Tibial nerve (tissue), 4 donors: ENCODE results near the gene GPR63. TPM values are rescaled to one million over a fixed set of nuclear protein-coding genes. Genes with fewer than 3 reads are reported as not detected.
A peak's percentile ranks its signal among the peaks of the same experiment; 100 is the strongest.
"Not testable (repeated sequence)": the region's sequence is repeated elsewhere in the genome, so short reads cannot be mapped to it uniquely, and the experiment has no call there.

Experiments
- DNase-seq, 2 donors: peaks; one replicate each; pipeline ENCODE4 v3.0.0-alpha.2; 2019; ENCODE audit warnings: low spot score in 2 of 2
- H3K27ac ChIP-seq, 4 donors: fragments of 200-600 bp; sonication (generic) in 3 of 4; one replicate each; pipeline ENCODE4 v1.5.1; 2017 to 2019; ENCODE audit warnings: mild to moderate bottlenecking in 1 of 4
- H3K27me3 ChIP-seq, 2 donors: fragments of 200-600 bp; sonication (generic) in 1 of 2; one replicate each; pipeline versions ENCODE4 v1.5.1 to v1.6.0; 2017 to 2019
- H3K36me3 ChIP-seq, 3 donors: fragments of 200-600 bp; sonication (generic); one replicate each; pipeline ENCODE4 v1.5.1; 2018 to 2019
- H3K4me1 ChIP-seq, 4 donors: fragments of 200-600 bp; sonication (generic) in 3 of 4; one replicate each; pipeline ENCODE4 v1.5.1; 2017 to 2019
- H3K4me3 ChIP-seq, 4 donors: fragments of 200-600 bp; sonication (generic) in 3 of 4; one replicate each; pipeline ENCODE4 v1.5.1; 2017 to 2019; ENCODE audit warnings: mild to moderate bottlenecking in 1 of 4, moderate library complexity in 1 of 4
- H3K9me3 ChIP-seq, 4 donors: fragments of 200-600 bp; sonication (generic) in 3 of 4; one replicate each; pipeline ENCODE4 v1.5.1; 2017 to 2019
- CTCF ChIP-seq, 5 experiments: fragments of 200-600 bp in 3 of 5; fragments of 450-650 bp in 2 of 5; sonication (generic) in 3 of 5; IDR thresholded peaks; one replicate each; pipeline ENCODE4 v1.5.1; 2016 to 2019; ENCODE audit warnings: antibody characterized with exemption in 5 of 5, mild to moderate bottlenecking in 3 of 5, moderate library complexity in 2 of 5
- EP300 ChIP-seq, 2 donors: sonication (generic); formaldehyde crosslinking; IDR thresholded peaks; one replicate each; pipeline ENCODE4 v1.6.1; 2017; ENCODE audit warnings: antibody characterized with exemption in 2 of 2, mild to moderate bottlenecking in 1 of 2
- POLR2A ChIP-seq, 2 donors: fragments of 450-650 bp; IDR thresholded peaks; one replicate each; pipeline ENCODE4 v1.6.1; 2017; ENCODE audit warnings: antibody characterized with exemption in 2 of 2, mild to moderate bottlenecking in 2 of 2, moderate library complexity in 2 of 2
- WGBS, 2 donors: methylation state at CpG; one replicate each; pipeline ENCODE4 v1.1.5; 2018; 5-methylcytosine and 5-hydroxymethylcytosine counted together
- total RNA-seq, 4 donors: library from RNA; depleted of rRNA; stranded (reverse); fragments of >200 nt; gene quantifications; one replicate each; pipeline ENCODE4 v1.1.0, GENCODE V29; 2016

GPR63 gene, protein sequence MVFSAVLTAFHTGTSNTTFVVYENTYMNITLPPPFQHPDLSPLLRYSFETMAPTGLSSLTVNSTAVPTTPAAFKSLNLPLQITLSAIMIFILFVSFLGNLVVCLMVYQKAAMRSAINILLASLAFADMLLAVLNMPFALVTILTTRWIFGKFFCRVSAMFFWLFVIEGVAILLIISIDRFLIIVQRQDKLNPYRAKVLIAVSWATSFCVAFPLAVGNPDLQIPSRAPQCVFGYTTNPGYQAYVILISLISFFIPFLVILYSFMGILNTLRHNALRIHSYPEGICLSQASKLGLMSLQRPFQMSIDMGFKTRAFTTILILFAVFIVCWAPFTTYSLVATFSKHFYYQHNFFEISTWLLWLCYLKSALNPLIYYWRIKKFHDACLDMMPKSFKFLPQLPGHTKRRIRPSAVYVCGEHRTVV
- total RNA-seq, result 1 to 10 TPM in 1 of 4 donors, under 1 TPM in 3; 0.20 to 1.3 (median 0.89) TPM

GRCh38 chr6:96837081-96837971 is at the start of gene GPR63:
Gene GPR63 (minus strand): TSS chr6:96837477. CDS start chr6:96799731, 37,746 bp downstream.
- WGBS, 2 donors, result 0 to 1% methylated on average over 65 to 76 of the region's 80 CpGs
- peak; percentile 18 to 21 for DNase-seq
- TF ChIP-seq CTCF (IDR thresholded peaks at IDR 0.05), result no peak
- no peak for TF ChIP-seq EP300 (IDR thresholded peaks at IDR 0.05)
- TF ChIP-seq POLR2A (IDR thresholded peaks at IDR 0.05), result peak in 1 of 2 donors; percentile 13
- peak within 1 kb of the TSS in 2 of 4 donors; percentile 10 to 30 for H3K27ac ChIP-seq
- peaks cover 0 to 15% (median 7%) of the 10 kb centered on the region in 4 donors for H3K4me1 ChIP-seq
- no peaks in the 10 kb centered on the region for H3K27me3 ChIP-seq
- no peaks in the 10 kb centered on the region for H3K36me3 ChIP-seq
- H3K4me3 ChIP-seq, result peak within 1 kb of the TSS; percentile 41 to 91 (median 68)
- H3K9me3 ChIP-seq, result no peaks in the 10 kb centered on the region

DNA sequence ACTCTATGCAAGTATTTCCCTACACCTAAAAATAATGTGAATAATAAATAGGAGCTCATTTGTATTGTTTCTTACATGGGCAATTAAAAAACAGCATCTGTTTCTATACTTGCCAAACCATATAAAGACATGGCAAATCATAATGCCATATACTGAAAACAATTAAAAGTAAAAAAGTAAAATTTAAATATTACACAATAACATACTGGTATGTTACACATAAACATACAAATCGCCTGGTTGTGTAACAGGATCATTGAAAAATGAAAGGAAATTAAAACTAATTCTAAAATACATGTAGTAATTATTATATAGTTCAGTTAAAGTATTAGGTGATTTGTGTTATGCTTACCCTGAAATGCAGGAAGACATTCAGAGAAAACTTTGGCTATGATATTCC is 49.2 kb upstream of the GPR63 start:
- Histone ChIP-seq H3K27me3 (no peaks in the 10 kb centered on the region), H3K27ac (no peak overlapping the region), H3K36me3 (peaks cover 0 to 17% (median 9%) of the 10 kb centered on the region in 3 donors), H3K9me3 (no peaks in the 10 kb centered on the region), H3K4me1 (no peaks in the 10 kb centered on the region), H3K4me3 (no peak overlapping the region)
- TF ChIP-seq CTCF (IDR thresholded peaks at IDR 0.05) (no peak), POLR2A (IDR thresholded peaks at IDR 0.05) (no peak), EP300 (IDR thresholded peaks at IDR 0.05) (no peak)
- 84 to 88% methylated on average over 1 of the region's 1 CpG for WGBS, 2 donors
- no peak for DNase-seq

DNA sequence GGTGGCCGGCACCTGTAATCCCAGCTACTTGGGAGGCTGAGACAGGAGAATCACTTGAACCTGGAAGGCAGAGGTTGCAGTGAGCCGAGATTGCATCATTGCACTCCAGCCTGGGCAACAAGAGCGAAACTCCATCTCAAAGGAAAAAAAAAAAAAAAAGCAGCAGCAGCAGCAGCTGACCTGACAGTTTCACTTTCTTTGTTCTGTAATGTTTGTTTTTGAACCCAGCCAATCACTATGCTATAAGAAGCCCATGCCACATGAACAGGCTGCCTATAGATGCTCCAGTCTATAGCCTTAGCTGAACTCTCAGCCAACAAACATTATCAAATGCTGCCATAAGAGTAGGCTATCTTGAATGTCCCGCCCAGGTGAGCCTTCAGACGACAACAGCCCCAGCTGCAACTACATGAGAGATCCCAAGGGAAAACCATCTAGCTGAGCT is 47.9 kb upstream of the GPR63 start:
- H3K4me3 ChIP-seq, H3K27me3 ChIP-seq, DNase-seq, H3K27ac ChIP-seq, H3K4me1 ChIP-seq, H3K36me3 ChIP-seq, H3K9me3 ChIP-seq: not testable (repeated sequence)
- 75 to 80% methylated on average over 5 of the region's 5 CpGs for WGBS, 2 donors

DNA sequence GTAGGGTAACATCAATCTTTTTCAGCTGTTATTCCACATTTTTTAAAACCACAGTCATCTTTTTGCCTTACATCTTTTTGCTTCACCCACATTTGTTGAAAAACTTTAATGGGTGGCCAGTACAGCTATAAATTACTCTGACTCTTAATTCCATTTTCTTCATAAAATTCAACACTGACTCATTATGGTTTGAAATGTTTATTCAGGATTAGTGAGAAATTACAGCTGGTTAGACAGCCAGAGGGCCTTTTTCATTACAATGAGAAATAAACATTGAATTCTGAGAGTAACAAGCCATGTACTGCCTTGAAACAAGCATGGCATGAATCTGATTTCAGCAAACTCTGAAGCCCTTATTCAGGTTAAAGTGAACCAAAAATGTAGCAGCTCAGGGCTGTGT is 40.9 kb upstream of the GPR63 start:
- no peaks in the 10 kb centered on the region for H3K36me3 ChIP-seq
- TF ChIP-seq POLR2A (IDR thresholded peaks at IDR 0.05) (no peak), EP300 (IDR thresholded peaks at IDR 0.05) (no peak), CTCF (IDR thresholded peaks at IDR 0.05) (no peak)
- no peak for DNase-seq
- H3K27me3 ChIP-seq, result no peaks in the 10 kb centered on the region
- H3K4me3 ChIP-seq, result no peak overlapping the region
- H3K27ac ChIP-seq, result no peak overlapping the region
- no peaks in the 10 kb centered on the region for H3K9me3 ChIP-seq
- no peaks in the 10 kb centered on the region for H3K4me1 ChIP-seq

GRCh38 chr6:96876886-96877545 is 39.7 kb upstream of the GPR63 start:
- no peak overlapping the region for H3K4me3 ChIP-seq
- WGBS, 2 donors, result 93 to 94% methylated on average over 9 of the region's 9 CpGs
- H3K9me3 ChIP-seq, result no peaks in the 10 kb centered on the region

More at GRCh38 chr6:96876886-96877545, 39.7 kb upstream of the GPR63 start:
- Histone ChIP-seq H3K36me3 (no peaks in the 10 kb centered on the region), H3K4me1 (no peaks in the 10 kb centered on the region), H3K27me3 (no peaks in the 10 kb centered on the region), H3K27ac (no peak overlapping the region)
- DNase-seq, result no peak
- TF ChIP-seq EP300 (IDR thresholded peaks at IDR 0.05) (no peak), CTCF (IDR thresholded peaks at IDR 0.05) (no peak), POLR2A (IDR thresholded peaks at IDR 0.05) (no peak)
